ENCODE measurements around the gene BNC2.

The BNC2 gene

GRCh38 chr9:16708656-16709435, 161.6 kb downstream of the BNC2 start:
- DNase-seq, result no peak

DNA sequence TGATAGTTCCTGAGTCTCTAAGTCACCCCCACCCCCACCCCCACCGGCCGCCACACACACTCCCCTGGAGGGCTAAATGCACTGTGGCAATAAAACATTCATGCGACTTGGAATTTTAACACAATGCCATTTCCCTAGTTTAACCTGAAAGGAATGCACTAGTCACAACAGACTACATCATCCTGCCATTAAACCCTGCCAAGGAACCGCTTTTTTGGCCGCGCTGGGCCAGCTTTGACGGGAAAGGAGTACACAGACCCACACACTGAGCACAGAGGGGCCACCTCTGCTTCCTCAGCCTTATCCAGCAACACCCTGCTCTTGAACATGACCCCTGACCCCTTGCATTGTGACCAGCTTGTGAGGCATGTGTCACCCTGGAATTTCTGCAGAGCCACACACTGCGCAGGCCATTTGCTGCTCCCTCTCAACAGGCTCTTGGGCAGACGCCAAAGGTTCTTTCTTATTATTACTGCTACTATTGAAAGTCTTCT, 165.3 kb downstream of the BNC2 start:
- DNase-seq, result no peak

- DNase-seq, result no peak
Observed at GRCh38 chr9:16704116-16705110, 166.1 kb downstream of the BNC2 start.

GRCh38 chr9:16701347-16701746, 169.1 kb downstream of the BNC2 start:
- DNase-seq, result no peak

DNA sequence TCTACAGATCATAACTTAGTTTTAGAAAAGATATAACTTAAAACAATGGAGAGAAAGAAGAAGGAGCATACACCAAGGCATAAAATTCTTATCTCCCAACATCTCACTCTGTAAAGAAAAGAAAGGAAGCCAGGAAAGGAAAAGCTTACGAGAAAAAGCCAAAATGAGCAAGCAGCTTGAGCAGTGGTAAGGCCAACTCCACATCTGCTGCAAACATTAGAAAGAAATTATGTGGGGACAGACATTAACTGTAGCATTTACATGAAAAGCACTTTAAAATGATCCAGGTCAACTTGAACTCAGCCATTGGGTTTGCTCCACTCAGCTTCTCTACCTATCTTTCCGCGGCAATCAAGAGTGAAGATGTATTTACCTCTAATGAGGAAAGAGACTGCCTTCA, 176.9 kb downstream of the BNC2 start:
- no peak for DNase-seq

DNA sequence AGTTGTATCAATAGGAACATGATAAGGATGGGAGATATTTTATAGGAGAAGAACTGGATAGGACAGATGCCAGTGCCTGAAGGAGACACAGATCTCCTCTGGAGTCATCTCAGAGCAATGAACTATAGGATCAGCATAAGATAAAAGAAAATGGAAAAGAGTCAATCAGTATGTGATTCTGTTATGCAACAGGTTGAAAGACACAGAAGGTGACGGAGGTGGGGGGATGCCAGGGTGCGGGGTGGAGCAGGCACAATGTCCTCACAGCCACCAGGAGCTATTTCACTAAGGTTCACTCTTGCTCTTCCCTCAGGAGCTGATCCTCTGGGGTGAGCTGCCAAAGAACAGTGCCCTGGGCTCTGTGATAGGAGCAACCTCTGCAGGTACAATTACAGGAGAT, 179.8 kb downstream of the BNC2 start:
- DNase-seq, result no peak

- no peak for DNase-seq
Observed at GRCh38 chr9:16690205-16690604, 180.3 kb downstream of the BNC2 start.

DNA sequence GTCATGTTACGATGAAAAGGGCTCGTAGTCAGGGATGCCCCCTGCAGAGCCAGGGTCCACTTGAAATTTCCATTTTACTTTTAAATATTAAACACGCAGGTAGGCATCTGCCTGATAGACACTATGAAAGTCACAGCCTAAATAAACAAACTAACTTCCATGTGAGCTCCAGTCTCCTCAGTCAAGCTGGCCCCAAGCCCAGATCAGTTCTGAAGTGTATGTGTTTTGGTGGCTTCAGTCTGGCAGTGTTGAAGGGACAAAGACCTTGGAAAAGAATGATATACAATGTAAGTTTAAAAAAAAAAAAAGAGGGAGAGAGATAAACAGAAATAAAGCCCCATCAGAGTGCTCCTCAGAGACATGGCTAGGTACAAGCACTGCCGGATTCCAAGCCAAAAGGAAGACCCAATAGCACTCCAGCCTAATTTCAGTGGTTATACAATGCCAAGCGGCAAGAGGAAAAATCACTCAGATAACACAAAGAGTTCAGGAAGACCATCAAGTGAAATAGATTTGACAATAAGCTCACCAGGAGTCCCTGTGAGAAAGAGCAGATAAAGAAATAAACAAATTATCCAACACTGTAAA, 181.0 kb downstream of the BNC2 start:
- DNase-seq, result no peak

DNA sequence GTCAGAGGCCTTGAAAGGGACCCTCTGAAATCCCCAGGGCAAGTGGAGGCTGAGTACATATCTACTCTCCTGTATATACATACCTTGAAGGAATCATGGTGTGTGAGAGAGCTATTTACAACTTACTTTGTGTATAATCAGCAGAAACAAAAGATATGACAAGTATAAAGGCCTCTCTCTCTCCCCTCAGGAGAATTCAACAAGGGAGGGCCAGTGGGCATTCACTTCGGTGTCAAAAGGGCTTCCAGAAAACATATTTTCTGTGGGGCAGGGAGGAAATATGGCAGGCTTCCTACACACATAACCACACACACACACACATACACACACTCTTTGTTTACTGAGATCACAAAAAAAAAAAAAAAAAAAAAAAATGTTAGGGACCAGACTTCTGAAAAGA, 181.7 kb downstream of the BNC2 start:
- DNase-seq, result no peak

- no peak for DNase-seq
Observed at GRCh38 chr9:16687678-16688369, 182.6 kb downstream of the BNC2 start.

- DNase-seq, result no peak
Observed at GRCh38 chr9:16683326-16683725, 187.1 kb downstream of the BNC2 start.

DNA sequence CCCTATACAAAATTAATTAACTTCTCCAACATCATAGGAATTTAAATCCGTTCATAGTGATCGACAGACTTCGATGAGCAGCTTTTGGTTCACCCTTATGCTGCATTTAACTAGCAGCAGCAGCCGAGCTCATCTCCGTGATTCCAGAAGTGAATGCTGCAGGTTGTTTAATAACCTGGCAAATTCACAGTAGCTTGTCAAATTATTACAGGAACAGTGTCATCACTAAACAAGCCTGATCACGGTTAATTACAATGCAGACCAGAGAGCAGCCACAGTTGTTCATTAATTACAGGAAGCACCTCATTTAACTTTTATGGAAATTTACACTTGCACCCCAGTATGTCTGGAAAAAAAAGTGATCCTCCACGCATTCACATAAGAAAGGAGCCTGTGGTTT, 188.2 kb downstream of the BNC2 start:
- DNase-seq, result no peak

DNA sequence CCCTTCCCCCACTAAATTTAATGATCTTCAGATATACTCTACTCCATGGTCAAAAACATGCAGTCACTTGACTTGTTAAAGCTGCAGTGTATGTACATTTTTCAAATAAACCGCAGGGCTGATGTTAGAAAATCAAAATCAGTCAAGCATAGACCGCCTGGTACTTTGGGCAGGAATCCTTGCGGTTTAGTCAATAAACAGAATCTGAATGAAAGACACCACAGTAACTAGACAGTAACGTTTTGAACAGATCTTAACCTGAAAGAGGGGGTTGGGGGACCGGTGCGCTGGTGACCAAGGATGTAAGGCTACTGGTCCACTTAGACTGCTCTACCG, 188.8 kb downstream of the BNC2 start:
- DNase-seq, result no peak

DNA sequence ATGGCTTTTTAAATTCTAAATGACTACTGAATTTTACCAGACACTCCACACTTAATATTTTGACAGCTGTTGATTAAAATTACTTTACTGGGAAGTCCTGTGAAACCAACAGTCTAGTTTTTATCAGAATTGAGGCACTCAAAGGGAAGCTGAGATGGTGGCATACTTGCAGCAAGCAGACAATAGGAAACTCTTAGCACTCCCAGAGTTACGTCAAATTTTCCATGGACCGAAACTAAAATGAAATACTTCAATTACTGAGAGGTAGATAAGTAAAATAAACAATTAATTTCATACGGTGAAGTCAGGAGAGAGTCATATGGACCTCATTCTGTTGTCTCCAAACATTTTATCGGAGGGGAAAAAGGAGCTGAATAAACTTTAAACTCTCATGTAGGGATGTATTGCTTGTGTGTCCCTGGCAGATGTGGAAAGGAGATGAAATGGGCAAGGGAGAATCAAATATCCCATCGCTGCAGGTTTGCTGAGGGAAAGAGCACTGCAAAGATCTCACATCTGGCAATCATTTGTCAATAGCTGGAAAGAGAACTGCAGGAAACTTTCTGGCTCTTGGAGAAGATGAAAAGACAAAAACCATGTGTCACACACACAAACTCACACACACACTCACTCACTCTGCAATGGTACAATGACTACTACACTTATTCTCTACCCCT, 189.4 kb downstream of the BNC2 start:
- no peak for DNase-seq

DNA sequence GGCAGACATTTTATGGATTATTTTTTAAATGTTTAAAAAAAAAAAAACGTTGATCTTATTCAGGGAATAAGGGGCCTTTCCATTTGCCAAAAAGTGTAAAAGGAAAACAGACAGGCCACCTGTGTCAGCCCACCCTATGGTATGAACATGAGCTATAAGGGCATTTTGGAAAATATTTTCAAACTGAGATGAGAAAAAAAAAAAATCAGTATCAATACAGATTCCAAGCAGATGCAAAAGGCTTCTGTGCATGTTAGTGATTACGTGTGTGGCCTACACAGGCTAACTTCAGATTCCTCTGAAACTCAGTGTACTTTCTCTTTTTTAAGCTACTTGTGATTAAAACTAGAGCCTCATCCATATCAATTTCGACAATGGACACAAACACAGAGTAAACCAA, 189.9 kb downstream of the BNC2 start:
- DNase-seq, result no peak

- no peak for DNase-seq
Observed at GRCh38 chr9:16679327-16679821, 191.1 kb downstream of the BNC2 start.

- DNase-seq, result no peak
Observed at GRCh38 chr9:16676519-16676918, 194.0 kb downstream of the BNC2 start.

DNA sequence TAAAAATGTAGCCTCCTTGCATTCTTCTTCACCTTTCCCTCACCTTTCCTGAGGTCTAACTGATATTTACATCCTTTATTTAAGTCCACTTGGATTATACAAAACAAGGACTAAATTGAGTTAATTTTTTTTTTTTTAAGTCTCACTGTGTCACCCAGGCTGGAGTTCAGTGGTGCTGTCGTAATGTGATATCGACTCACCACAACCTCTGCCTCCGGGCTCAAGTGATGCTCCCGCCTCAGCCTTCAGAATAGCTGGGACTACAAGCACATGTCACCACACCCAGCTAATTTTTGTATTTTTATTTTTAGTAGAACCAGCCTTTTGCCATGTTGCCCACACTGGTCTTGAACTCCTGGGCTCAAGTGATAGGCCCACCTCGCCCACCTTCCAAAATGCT, 195.3 kb downstream of the BNC2 start:
- DNase-seq, result no peak

DNA sequence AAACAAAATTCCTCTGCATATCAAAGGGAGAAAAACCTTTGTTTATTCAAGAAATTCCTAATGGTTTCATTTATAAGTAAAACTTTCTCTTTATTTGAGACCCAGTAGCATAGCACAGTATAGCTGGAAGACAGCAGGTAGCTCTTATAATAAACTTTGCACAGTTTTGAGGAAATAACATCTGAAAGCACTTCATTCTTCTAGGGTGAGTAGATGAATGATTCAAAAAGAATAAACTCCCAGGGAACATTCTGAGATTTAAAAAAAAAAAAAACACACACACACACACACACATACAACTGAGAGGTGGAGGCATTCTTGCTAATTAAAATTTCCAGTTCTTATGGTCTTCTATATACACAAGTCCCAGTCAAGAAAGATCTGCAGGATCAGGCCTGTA, 197.3 kb downstream of the BNC2 start:
- no peak for DNase-seq

- no peak for DNase-seq
Observed at GRCh38 chr9:16672501-16672900, 198.0 kb downstream of the BNC2 start.

DNA sequence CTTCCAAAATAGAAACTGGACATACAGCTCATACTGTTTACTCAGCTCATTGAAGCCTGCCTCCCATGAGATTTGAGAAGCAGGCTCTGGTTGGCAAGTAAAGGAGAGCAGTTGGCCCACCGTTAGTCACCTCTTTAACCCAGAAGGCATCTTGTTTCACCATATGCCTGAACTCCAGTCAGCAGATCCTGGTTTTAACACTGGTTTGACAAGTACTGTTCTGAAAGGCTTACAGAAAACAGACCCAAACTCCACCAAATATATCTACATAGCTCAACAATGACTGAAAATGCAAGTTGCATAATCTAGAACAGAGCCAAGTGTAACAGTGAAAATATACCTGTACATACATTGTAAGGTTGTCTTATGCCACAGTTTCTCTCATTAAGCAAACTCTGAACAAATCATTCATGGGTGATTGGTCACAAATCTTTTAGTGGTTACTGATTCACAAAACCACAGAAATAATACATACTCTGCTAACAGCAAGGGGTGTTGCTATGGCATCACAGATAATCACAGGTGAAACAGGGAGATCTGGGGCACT, 198.8 kb downstream of the BNC2 start:
- no peak for DNase-seq

- no peak for DNase-seq
Observed at GRCh38 chr9:16670791-16671190, 199.7 kb downstream of the BNC2 start.
